Astrocyte (in vitro differentiated cells and primary cell): ENCODE measurements around the gene CD58.

ENCODE experiments used
- EZH2 ChIP-seq: IDR thresholded peaks from 2 replicates; pipeline ENCODE4 v1.6.1; 2012; ENCODE audit warnings: mild to moderate bottlenecking, low read length, inconsistent platforms; ENCODE audit not compliant: insufficient read depth
- TF ChIP-seq, protein P1 (sequence below): IDR thresholded peaks from 2 replicates; pipeline ENCODE4 v1.5.1; 2011; ENCODE audit warnings: low read depth, mild to moderate bottlenecking, inconsistent platforms, low read length, moderate library complexity; ENCODE audit not compliant: insufficient read depth

- TF ChIP-seq, protein P1, sequence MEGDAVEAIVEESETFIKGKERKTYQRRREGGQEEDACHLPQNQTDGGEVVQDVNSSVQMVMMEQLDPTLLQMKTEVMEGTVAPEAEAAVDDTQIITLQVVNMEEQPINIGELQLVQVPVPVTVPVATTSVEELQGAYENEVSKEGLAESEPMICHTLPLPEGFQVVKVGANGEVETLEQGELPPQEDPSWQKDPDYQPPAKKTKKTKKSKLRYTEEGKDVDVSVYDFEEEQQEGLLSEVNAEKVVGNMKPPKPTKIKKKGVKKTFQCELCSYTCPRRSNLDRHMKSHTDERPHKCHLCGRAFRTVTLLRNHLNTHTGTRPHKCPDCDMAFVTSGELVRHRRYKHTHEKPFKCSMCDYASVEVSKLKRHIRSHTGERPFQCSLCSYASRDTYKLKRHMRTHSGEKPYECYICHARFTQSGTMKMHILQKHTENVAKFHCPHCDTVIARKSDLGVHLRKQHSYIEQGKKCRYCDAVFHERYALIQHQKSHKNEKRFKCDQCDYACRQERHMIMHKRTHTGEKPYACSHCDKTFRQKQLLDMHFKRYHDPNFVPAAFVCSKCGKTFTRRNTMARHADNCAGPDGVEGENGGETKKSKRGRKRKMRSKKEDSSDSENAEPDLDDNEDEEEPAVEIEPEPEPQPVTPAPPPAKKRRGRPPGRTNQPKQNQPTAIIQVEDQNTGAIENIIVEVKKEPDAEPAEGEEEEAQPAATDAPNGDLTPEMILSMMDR: no peak
- TF ChIP-seq EZH2: no peak
Measured at GRCh38 chr1:116569776-116570357, 959 bp downstream of the CD58 start.
